ENCODE results near the gene TIMM22. TPM values are rescaled to one million over a fixed set of nuclear protein-coding genes. Genes with fewer than 3 reads are reported as not detected.
"Not testable (repeated sequence)": the region's sequence is repeated elsewhere in the genome, so short reads cannot be mapped to it uniquely, and the experiment has no call there.

The TIMM22 gene
- polyA plus RNA-seq, 1 donor, result 13.3 TPM

GRCh38 chr17:971861-972260 lies 25.1 kb upstream of the TIMM22 start:
- DNase-seq (ENCODE audit: low read depth), result not testable (repeated sequence)

GRCh38 chr17:973053-973452 lies 23.9 kb upstream of the TIMM22 start:
- no peak for DNase-seq (ENCODE audit: low read depth)

GRCh38 chr17:974778-975177 lies 22.2 kb upstream of the TIMM22 start:
- not testable (repeated sequence) for DNase-seq (ENCODE audit: low read depth)

- no peak for DNase-seq (ENCODE audit: low read depth)
Observed at GRCh38 chr17:975371-975915, 21.5 kb upstream of the TIMM22 start.

DNA sequence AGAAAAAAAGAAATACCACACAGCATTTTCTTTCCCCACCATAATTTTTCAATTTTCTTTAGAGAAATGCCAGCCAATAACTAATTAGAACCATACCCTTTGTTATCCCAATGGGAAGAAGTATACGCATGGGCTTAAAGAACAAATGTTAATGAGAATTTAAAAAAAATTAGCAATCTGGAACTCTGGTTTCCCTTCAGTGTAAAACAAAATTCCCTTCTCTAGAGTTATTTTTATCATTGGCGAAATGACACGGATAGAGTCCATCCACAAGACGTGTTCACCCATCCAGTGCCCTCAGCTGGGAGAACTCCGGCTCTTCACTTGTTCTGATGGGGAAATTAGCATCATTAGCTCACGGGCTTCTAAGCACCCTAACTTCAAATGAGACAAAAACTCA lies 20.6 kb upstream of the TIMM22 start:
- no peak for DNase-seq (ENCODE audit: low read depth)

- no peak for DNase-seq (ENCODE audit: low read depth)
Observed at GRCh38 chr17:977166-977565, 19.8 kb upstream of the TIMM22 start.

DNA sequence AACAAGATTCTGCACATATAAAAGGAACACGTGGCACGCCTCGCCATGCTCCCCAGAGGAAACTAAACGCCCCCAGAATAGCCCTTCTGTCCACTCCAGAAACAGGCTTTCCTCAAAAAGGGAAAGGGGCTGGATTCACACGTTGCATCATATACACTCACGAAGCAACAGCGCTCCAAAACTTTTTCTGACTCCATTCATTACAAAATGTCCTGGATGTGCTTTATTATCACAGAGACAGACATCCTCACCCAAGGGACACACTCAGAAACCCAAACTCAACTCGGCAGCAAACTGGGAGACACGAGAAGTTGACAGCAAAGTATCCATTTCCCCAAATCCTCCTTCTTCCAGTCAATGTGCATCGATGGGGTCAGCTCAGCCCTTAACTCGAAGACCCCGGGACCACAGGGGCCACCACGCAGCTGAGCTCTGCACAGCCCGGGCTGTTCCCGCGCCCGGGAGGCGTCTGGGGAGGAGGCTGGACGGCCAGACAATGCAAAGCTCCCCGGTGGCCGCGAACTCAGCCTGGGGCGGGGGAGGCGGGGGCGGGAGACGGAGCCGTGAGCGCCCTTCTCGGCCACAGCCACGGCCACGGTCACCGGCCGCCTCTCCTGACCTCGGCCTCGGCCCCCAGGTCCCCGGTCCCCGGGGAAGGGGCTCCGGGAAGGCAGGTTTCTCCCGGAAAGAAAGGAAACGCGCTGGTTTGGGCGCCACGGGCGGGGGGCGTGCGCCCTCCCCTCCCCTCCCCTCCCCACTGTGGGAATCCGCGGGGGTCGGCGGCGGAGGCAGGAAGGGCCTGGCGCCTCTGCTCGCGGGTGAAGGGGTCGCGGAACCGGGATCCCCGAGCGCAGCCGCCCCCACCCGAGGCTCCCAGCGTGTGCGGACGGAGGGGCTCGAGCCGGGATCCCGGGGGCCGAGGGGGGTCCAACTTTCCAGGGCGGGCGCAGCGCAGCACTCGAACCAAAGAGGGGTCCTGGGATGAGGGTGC lies 18.5 kb upstream of the TIMM22 start:
- no peak for DNase-seq (ENCODE audit: low read depth)

- DNase-seq (ENCODE audit: low read depth), result no peak
Observed at GRCh38 chr17:979212-979538, 17.8 kb upstream of the TIMM22 start.

DNA sequence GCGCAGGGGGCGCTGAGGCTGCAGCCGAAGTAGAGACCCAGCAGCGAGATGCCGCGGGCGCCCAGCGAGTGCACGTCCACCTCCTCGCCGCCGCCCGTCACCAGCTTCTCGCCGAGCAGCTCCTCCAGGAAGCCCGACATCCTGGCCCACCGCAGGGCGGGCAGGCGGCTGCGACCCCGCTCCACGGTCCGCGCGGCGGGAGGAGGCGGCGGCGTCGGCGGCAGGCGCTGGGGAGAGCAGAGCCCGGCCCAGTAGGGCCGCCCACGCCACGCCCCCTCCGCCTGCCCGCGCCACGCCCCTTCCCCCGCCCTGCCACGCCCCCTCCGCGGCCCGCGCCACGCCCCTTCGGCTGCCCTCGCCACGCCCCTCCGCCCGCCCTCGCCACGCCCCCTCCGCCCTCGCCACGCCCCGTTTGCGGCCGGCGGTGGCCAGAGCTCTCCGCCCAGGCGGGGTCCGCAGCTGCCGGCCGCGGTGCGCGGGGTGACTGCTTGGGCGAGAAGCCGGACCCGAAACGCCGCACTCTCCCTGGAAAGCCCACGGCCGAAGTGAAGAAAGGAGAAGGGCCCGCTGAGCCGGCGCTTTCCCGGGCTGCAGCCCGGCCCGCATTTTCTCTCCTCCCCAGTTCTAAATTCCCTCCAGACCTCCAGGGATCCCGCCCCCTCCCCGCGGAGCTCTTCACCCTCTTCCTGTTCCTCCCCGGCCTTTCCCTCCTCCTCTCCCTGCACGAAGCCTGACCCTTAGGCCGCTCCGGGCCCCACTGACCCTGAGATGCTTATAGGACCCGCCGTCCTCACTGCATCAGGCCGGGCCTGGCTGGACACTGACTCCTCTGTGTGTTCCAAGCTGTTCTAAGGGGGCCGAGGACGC lies 17.2 kb upstream of the TIMM22 start, which contains the start of gene NXN:
NXN (minus strand) TSS at position 238 of the 867 bp plus-strand sequence.
- DNase-seq (ENCODE audit: low read depth), result no peak

- DNase-seq (ENCODE audit: low read depth), result peak; percentile 80
Observed at GRCh38 chr17:980406-981291, 16.3 kb upstream of the TIMM22 start.

DNA sequence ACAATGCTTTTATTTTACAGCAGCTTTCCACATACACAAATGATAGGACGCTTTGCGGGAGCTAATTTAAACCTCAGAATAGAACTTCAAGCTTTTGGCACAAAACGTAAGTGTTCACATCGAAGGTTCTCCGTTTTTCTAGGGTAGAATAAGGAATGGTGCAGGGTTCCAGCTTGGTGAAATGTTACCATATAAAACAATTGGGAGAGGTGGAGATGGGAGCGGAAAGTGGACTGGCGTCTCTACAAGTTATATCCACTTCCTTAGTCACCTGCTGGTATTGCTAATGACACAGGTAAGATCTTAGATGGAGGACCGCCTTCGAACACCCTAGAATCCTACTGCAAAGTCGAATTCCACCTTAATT lies 15.7 kb upstream of the TIMM22 start:
- DNase-seq (ENCODE audit: low read depth), result no peak

GRCh38 chr17:983921-984320 lies 13.0 kb upstream of the TIMM22 start:
- no peak for DNase-seq (ENCODE audit: low read depth)

DNA sequence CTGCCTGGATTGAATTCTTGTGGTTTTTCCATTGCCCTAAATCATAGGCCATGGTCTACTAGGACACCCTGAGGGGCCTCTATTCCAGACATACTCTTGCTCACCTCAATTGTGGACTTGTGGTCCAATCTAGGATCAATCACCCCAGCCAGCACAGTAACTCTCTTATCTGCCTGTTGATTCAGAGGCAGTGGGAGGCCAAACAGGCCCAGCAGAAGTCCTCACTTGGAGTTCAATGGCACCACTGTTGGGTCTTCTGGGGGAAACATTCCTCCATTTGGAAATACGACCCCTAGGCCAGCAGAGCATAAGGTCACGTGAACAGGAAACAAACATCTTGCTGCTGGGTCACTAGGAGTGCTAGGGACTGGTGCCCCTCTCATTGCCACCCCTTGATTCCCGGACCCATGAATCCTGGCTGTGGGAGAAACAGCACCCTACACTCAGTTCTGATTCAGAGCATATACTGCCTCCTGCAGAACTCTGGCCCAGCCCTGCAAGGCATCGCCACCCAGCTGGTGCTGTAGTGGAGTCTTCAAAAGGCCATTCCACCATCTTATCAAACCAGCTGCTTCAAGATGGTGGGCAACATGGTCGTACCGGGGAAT lies 10.5 kb upstream of the TIMM22 start:
- DNase-seq (ENCODE audit: low read depth), result no peak

DNA sequence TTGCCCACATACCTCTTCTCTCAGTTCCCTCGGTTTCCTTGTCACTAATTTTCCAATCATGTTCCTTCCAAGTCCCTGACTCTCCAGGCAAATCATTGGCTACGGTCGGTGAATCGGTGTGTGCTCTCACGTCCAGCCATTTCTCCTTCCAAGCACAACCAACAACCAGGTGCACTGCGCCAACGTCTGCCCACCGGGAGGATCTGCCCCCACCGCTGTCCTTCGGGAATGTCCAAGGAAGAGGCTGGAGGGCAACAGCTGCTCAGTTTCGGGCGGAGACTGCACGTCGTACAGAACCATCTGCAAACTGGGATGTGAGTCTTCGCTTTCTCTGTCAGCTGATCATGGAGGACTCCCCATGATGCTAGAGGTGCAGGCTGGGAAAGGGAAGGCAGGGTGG lies 9.0 kb upstream of the TIMM22 start:
- DNase-seq (ENCODE audit: low read depth), result no peak

DNA sequence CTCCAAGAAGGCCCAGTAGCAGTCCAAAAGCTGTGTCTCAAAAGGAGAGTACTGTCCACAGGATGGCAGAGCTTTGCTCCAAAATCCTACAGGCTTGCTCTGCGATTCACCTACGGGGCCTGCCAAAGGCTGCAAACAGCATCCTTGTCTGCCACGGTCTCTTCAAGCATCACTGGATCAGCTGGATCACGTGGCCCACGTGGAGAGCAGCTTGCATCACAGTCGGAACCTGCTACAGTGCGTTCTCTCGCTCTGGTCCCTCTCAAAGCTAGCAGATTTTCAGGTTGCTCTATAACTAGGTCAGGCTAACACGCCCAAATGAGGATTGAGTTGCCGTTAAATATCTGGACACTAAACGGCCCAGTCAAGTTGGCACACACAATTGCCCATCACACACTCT lies 8.4 kb upstream of the TIMM22 start:
- no peak for DNase-seq (ENCODE audit: low read depth)

GRCh38 chr17:992933-993332 lies 4.0 kb upstream of the TIMM22 start:
- DNase-seq (ENCODE audit: low read depth), result no peak

- not testable (repeated sequence) for DNase-seq (ENCODE audit: low read depth)
Observed at GRCh38 chr17:995324-995723, 1.6 kb upstream of the TIMM22 start.

DNA sequence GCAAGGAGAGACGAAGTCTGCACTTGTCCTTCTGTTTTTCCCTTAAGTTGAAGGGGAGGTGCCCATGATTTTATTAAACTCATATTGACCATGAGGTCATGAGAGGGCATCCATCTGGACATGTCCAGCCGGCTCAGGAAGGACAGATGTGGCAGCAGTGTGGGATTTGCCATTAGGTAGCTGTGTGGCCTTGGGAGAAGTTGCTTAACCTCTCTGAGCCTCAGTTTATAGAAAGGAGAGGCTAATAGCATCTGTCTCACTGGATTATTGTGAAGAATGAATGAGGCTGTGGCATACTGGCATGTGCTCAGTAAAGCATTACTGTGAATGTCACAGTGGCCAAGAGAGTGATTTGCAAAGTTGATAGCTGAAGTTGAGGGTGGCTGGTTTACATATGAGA lies 1.2 kb downstream of the TIMM22 start:
- DNase-seq (ENCODE audit: low read depth), result no peak

DNA sequence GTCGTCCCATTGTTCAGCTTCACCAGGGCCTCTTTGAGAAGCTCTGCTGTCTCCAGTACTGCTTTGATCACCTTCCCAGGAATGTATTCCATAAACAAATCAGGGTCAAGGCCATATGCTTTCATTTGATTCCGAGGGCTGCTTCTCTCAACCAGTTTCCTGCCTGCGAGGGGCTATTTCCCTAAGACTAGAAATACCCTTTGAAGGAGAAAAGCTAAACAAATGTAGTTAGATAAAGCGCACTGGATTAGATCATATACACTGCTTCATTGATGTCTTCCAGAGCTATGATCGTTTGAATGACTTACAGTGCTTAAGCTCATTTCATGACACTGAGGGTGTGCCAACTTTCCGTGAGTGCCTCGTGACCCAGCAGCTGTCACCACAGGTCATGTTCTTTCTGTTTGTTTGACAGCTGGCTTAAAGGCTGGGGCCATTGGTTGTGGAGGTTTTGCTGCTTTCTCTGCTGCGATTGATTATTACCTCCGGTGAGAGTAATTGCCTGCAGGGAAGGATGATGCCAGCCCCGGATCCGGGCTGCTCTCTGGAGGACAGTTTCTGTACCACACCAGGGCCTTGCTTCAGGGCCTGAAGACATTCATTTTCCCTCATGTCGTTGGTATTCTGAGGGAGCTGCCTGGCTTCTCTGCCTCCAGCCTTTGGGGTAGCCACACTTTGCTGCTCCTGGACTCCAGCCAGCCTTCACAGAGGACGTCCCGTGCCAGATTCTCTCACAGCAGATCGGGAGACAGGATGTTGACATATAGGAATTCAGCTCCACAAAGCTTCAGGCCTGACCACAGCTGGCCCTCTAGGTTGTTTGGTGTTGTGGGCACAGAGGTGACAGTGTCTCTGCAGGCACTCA lies 3.9 kb downstream of the TIMM22 start:
- DNase-seq (ENCODE audit: low read depth), result no peak
